Mesenteric fat pad (tissue), 1 donor: ENCODE results near the gene RILPL1. TPM values are rescaled to one million over a fixed set of nuclear protein-coding genes. Genes with fewer than 3 reads are reported as not detected.
"Not testable (repeated sequence)": the region's sequence is repeated elsewhere in the genome, so short reads cannot be mapped to it uniquely, and the experiment has no call there.

Experiments used
- DNase-seq: peaks from one replicate; pipeline ENCODE4 v3.0.0-alpha.2; 2020; ENCODE audit warnings: low spot score
- total RNA-seq: library from RNA; stranded (reverse); fragmentation: NEBNext Ultra II Directional; extraction: Animal tissue kit (Norgen Biotek cat#: 25700); gene quantifications from one replicate; pipeline ENCODE4 v1.2.1, GENCODE V29; 2021
- donor health status: DM: yes; HTN: yes; CAD: no.

The RILPL1 gene
- total RNA-seq, 1 donor from 2014 or later, result 17.9 TPM

DNA sequence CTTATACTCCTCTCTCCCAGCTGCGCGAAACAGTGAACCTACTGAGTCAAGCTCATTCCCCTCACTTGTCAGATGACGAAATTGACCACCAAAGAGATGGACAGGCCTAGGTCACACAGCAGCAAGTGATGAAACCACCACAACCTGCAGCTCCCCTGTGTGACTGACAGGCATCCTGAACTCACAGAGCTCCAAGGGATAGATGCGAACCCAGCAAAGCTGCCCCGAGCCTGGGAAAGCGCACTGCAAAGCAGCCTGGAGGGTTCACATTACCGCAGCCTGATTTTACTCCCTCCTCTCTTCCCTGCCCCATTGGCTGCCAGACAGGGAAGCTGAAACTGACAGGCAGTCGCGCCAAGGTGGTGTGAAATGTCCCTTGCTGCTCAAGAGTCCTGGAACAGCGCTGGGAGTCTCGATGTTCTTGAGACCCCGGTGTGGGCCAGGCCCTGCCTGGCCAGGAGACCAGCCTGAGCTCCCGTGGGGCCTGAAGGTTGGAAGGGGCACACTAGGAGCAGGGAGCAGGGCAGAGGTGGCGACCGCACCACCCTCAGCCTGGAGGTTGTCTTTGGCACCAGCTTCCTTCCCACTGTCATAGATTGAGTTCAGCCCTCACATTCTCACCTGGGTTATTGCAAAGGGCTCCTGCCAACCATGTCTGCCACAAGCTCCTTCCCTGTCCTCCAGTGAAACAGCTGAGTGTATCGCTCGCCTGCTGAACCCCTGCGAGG is 39.2 kb downstream of the RILPL1 start:
- no peak for DNase-seq

DNA sequence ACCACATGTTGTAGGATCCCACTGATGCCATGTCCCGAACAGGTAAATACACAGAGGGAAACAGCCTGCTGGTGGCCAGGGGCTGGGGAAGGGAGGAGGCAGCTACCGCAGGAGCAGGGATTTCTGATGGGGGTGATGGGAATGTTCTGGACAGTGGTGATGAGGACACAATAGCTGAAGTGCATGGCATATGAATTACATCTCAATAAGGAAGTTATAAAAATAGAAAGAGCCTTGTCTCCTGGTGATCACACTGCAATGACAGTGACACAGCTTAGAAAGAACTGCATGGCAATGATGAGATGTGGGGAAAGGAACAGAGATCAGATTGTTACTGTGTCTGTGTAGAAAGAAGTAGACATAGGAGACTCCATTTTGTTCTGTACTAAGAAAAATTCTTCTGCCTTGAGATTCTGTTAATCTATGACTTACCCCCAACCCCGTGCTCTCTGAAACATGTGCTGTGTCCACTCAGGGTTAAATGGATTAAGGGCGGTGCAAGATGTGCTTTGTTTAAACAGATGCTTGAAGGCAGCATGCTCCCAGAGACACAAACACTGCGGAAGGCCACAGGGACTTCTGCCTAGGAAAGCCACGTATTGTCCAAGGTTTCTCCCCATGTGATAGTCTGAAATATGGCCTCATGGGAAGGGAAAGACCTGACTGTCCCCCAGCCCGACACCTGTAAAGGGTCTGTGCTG is 41.0 kb downstream of the RILPL1 start:
- not testable (repeated sequence) for DNase-seq

DNA sequence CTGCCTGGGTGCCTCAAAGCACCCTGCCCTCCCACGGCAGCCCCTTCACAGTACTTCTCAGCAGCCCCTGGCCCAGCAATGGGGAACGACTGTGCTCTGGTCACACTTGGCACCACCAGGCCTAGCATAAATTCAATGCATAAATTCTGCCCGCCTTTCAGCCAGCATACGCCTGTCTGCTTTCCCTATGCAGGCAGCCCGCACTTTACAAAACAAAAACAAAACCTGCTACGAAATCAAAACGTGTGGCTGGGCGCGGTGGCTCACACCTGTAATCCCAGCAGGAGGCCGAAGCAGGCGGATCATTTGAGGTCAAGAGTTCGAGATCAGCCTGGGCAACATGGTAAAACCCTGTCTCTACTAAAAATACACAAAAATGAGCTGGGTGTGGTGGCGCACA is 42.0 kb downstream of the RILPL1 start:
- no peak for DNase-seq

DNA sequence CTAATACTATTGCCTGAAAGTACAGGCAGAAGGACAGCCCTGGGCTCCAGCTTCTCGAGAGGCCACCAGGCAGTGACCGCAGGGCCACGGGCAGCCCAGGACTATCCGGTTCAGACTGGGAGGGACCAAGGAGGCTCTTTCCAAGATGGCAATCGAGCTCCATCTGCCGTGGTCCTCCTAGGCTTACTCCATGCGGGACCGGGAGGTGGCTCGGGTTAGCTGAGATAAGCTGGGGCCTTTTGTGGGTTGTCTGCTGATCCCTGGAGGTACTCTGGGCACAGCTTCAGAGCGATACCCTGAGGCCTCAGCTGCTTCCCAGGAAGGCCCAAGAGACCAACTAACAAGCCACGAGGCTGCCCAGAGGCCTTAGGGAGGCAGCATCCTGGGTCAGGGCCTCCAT is 42.5 kb downstream of the RILPL1 start:
- no peak for DNase-seq

DNA sequence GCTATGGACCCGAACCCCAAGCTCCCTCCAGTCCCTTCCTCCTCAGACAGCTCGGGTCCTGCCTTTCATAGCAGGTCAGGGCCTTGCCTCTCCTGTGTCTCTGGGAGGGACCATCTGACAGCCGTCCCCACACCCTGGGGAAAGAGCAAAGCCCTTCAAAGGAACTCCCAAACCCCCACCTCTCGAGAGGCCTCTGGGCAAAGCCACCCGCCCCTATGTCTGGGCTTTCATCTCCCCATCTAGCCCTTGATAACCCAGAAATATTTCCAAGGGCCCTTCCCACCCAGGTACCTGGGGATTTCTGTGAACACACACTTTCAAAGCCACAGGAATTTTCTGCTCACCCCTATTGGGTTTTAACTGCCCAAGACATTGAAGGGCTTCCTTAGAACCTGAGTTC is 43.4 kb downstream of the RILPL1 start:
- no peak for DNase-seq

DNA sequence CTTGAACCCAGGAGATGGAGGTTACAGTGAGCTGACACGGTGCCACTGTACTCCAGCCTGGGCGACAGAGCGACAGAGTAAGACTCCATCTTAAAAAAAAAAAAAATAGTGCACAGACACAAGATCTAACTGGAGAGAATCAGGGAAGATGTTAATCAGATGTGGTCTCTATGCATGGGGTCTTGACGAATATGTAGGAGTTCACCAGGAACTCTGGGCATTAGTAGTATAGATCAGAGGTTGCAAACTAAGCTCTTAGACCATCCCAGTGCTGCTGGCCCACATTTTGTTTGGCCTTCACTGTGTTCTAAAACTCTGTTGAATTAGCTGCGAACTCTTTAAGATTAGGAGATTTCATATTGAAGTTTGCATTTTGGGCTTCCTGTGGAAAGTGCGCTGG is 43.9 kb downstream of the RILPL1 start:
- no peak for DNase-seq

DNA sequence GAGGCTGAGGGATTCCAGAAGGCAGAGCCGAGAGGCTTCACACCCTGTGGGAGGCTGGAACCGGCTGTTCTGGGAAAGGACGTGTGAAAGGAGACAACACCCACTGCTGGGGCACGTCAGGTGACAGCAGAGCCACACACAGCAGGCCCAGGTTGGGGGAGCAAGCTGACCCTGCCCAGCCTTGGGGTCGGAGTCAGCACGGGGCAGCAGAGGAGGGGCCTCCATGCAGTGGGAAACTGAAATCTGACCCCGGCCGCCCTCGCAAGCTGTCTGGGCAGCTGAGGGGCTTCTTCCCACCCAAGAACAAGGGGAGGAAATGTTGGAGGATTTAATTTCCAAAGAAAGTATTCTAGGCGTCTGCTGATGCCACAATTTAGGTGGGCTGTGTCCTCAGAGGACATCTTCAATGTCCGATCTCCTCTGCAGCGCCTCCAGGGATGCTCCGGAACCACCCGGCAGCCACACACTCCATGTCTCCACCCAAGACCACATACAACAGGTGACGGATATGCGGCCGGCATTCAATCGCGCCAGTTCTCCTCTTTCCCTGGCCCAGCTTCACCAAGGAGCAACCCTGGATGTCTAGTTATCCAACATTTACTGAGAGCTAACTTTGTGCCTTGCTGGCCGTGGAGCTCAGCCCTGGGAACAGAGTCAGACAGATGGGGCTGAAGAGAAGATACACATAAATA is 44.8 kb downstream of the RILPL1 start:
- DNase-seq, result no peak

DNA sequence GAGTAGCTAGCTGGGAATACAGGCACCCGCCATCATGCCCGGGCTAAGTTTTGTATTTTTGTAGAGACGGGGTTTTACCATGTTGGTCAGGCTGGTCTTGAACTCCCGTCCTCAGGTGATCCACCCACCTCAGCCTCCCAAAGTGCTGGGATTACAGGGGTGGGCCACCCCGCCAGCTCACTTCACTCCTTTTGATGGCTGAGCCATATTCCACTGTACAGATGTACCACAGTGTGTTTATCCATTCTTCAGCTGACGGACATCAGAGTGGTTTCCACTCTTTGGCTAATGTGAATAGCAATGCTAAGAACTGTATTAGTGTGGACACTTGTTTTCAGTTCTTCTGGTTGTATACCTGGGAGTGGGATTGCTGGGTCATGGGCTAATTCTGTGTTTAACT is 46.1 kb downstream of the RILPL1 start:
- no peak for DNase-seq

DNA sequence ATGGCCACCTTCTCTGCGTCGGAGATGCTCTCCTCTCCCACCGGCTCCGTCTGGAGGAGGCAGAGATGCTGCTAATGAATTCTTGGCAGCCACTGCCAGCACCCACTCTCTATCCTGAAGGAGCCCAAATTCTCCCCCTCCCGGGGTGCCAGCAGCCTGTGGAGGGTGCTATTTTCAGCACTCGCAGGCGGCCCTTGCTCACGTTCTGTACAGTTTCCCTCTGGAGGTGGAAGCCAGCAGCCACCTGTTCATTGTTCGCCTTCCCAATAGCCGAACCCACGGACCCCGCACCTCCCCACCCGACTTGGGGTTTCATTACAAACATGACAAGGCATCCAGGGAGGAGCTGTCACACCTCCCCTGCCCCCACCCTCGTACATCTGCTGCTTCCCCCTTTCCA is 47.8 kb downstream of the RILPL1 start:
- no peak for DNase-seq

DNA sequence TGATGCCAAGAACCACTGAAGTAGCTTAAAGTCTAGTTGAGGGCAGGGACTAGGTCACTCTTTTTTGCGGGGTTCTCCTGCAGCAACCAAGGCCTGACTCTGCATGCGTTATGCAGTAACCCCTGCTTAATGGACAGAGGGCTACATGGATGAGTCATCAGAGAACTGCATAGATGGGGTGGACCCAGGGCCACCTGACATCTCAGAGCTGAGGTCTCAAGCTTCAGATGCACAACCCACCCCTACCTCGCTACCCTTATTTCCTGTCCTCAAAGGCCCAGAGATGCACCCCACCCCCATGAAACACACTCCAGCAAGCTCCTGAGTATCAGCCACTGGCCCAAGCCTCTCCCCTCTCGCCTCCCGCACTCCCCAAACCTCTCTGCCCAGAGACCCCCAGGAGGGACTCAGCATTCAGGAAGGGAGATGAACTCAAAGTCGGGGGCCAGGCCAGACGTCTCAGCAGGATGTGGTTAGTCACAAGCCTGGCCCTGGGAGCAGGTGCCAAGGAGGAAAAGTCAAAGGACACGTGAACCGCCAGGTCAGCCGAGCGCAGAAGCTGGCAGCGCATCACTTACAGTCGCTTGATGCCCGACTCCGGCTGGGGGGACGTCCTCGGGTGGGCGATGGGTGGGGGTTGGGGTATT is 49.8 kb downstream of the RILPL1 start:
- no peak for DNase-seq

DNA sequence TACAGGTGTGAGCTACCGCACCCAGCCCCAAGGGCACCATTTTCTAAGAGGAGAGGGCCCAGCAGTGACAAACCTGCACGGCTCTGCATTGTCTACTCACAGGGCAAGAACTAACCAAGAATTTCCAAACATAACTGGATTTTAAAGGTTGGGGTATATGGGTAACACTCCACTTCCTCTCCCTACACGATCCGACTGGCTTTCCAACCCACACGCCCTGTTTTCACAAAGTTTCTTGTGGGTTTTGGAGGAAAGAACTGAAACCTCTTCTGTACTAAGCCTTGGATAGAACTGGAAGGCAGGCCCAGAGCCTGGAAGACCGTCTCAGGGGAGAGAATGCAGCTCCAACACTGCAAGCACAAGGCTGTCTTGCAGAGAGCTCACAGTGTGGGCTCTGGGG is 50.6 kb downstream of the RILPL1 start:
- no peak for DNase-seq

DNA sequence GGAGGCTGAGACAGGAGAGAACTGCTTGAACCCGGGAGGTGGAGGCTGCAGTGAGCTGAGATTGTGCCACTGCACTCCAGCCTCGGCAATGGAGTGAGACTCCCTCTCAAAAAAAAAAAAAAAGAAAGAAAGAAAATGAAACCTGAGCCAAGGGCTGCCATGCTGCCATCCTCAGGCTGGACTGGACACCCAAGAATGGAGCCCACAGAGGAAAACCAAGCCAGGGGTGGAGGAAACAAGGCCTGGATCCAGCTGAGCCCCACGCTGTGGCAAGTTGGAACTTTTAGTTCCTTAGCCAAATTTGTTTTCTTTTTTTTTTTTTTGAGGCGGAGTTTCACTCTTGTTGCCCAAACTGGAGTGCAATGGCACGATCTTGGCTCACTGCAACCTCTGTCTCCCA is 52.3 kb downstream of the RILPL1 start:
- DNase-seq, result not testable (repeated sequence)

DNA sequence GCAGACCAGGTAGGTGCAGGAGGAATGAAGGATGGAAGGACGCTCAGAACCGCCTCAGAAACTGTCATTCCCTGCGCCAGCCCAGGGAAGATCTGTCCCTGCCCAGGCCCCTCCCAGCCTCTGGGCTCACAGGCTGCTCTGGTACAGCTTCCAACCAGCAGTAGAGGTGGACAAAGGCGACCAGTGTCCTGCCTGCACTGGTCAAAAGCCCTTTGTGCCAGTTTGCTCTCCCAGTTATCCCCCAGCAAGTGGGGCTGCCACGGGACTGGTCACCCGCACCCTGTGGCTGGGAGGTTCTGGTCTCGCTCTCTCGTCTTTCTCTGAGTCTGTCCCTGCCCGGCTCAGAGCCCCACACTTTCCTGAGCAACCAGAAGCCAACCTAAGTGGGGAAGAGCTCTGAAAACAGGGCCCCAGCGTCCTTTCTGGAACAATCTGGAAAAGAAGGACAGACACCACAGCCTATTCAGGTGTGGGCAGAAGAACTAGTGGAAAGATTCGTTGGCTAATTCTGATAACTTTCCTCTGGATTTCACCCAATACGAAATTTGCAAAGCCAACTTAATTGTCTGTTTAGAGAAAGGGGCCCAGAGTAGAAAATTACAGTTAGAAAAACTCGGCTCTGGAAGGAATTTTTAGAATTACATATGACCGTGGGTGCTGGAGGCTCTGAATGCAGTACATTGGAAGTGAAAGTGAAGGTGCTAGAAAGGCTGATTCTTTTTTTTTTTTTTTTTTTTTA is 53.9 kb downstream of the RILPL1 start:
- DNase-seq, result no peak

DNA sequence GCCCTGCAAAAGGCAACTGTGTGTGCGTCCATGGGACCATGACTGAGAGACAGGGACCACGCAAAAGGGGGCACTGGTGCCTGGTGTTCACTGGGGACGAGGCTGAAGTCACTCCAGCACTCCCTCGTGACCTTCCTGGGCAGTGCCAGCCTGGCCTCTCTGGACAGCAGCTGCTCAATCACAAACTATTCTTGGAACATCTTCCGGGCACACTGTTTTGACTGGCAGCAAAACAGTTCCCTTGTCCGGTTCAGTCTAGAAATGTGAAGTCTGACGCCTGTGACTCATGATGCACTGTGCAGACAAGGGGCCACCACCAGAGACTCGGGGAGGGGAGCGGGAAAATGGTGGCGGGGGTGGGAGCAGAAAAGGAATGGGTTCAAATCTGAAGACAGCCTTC is 54.8 kb downstream of the RILPL1 start:
- DNase-seq, result no peak

DNA sequence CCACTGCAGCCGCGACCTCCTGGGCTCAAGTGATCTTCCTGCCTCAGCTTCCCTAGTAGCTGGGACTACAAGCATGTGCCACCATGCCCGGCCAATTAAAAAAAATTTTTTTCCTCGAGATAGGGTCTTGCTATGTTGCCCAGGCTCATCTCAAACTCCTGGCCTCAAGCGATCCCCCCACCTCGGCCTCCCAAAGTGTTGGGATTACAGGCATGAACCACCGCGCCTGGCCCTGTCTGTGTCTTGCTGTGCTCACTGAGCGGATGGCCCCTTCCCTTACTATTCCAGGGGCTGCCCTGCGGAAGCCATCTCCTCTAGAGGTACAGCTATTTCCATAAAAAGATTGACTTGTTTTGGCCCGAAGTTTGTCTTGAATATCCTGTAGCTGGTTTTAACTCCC is 55.5 kb downstream of the RILPL1 start:
- DNase-seq, result no peak

DNA sequence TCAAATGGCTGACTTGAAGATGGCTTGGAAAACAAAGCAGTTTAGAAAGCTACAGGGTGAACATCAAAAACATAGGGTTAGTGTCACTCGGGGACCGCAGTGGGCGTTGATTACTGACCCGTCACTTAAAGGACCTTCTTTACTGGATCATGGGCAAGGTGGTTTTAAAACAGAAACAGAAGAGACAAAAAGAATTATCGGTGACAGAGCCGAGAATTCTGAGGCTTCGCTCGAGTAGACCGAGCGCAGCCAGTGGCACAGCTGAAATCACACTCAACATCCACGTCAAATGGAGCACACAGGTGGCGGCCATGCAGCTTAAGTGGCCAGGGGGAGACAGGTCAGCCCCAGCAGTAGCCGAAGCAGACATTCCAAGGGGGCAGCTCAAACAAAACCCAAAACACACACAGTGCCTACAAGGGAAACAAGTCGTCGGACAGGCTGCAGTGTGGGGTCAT is 58.2 kb downstream of the RILPL1 start:
- no peak for DNase-seq

DNA sequence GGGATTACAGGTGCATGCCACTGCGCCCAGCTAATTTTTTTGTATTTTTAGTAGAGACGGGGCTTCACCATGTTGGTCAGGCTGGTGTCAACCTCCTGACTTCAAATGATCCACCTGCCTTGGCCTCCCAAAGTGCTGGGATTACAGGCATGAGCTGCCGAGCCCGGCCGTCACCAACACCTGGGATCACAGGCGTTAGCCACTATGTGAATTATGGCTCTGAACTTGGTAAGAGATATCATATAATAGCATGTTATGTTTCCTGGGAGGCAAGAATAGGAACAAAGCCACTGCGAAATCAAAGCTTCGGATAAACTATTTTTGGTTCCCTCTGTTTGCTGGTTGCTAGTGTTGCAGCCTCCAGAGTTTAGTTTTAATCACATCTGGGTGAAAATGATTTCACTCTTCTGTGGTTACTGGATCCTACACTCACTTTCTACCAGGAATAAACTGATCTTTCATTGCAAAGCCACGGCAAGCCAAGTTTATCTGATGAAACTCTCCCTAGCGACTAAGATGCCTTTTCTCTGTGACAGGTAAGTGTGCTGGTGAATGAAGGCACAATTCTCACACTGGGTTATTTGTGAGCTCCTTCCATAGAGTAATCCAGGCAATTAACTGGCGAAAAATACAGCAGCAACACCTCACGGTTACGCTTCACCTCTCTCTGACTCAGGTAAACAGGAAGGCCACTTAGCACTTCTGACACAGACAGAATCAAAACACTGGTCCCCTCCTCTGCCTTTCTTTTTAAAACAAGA is 58.9 kb downstream of the RILPL1 start:
- no peak for DNase-seq

DNA sequence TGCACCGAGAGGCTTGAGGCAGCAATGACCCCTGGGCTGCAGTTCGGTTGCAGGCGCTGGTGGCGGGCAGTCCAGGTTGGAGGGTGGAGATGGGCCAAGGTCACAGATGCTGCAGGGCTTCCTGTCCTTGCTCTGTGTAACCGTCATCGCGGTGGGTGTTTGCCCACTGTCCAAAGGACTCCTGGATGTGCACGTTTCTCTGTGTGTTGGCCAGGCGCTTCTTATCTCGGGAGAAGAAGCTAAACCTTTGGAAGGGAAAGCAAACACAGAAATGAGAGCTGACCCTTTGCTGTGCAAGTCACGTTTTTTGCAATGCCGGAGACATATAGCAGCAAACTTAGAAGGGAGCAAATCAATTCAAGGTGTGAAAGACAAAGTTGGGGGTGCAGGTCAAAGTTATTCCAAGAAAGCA is 61.1 kb downstream of the RILPL1 start:
- no peak for DNase-seq

DNA sequence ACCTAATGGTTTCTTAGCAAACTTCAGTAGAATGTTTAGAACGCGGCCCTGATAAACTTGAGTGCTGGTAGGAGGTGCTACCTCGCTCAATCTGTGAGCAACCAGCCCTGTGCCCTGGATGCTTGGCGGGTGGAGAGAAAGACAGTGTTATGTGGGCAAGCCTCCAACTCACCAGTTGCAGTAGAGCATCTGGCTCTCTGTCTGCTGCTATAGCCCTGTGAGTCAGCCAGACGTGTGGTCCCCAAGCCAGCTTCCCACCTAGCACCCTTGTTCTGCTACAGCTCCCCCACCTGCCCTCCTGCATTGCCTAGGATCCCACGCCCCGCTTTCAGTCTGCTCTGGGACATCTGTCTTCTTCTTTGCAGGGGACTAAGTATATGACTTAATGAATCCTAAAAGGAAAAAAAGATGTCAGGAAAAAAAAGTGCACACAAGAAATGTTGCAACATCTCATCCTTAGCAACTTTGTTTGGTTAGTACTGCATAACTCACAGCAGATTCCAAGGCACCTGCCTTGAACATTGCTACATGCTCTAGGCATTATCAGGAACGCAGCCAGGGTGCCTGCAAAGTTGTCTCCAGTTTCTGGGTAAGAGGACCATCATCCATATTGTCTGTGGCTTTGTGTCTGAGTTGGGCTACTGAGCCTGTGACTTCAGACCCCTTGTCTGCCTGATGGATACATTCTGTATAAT is 62.0 kb downstream of the RILPL1 start:
- DNase-seq, result no peak

DNA sequence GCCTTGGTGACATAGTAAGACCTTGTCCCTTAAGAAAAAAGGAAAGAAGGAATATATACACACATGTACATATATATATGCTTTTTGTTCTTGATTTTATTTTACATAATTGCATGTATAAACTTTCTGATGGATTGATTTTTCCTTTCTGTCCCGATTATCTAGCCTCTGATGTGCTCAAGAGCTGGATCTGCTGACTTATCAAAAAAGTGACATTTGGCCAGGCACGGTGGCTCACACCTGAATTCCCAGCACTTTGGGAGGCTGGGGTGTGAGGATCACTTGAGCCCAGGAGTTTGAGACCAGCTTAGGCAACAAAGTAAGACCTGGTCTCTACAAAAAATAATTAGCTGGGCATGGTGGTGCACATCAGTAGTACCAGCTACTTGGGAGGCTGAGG is 63.5 kb downstream of the RILPL1 start:
- no peak for DNase-seq
